ENCODE data around the gene RAI1. TPM values are rescaled to one million over a fixed set of nuclear protein-coding genes. Genes with fewer than 3 reads are reported as not detected.

RAI1 gene
- total and polyA plus RNA-seq, 2 of the 13 experiments (the other 11 are each of a cell fraction or from before 2014, with no cell fraction given) = 3.4 to 5.2 TPM

GRCh38 chr17:17710728-17711541 is 29.7 kb downstream of the RAI1 start (continued):
- TF ChIP-seq, protein P1, sequence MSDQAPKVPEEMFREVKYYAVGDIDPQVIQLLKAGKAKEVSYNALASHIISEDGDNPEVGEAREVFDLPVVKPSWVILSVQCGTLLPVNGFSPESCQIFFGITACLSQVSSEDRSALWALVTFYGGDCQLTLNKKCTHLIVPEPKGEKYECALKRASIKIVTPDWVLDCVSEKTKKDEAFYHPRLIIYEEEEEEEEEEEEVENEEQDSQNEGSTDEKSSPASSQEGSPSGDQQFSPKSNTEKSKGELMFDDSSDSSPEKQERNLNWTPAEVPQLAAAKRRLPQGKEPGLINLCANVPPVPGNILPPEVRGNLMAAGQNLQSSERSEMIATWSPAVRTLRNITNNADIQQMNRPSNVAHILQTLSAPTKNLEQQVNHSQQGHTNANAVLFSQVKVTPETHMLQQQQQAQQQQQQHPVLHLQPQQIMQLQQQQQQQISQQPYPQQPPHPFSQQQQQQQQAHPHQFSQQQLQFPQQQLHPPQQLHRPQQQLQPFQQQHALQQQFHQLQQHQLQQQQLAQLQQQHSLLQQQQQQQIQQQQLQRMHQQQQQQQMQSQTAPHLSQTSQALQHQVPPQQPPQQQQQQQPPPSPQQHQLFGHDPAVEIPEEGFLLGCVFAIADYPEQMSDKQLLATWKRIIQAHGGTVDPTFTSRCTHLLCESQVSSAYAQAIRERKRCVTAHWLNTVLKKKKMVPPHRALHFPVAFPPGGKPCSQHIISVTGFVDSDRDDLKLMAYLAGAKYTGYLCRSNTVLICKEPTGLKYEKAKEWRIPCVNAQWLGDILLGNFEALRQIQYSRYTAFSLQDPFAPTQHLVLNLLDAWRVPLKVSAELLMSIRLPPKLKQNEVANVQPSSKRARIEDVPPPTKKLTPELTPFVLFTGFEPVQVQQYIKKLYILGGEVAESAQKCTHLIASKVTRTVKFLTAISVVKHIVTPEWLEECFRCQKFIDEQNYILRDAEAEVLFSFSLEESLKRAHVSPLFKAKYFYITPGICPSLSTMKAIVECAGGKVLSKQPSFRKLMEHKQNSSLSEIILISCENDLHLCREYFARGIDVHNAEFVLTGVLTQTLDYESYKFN (CRISPR knock-in tag; conservative IDR thresholded peaks at IDR 0.05) = peak; percentile 84
- TF ChIP-seq RARG (CRISPR knock-in tag; IDR thresholded peaks at IDR 0.05; ENCODE audit: low read depth) = no peak
- no peak for TF ChIP-seq MBD4 (IDR thresholded peaks at IDR 0.05; ENCODE audit: borderline replicate concordance, low read length)
- no peak for TF ChIP-seq RFX1 (IDR thresholded peaks at IDR 0.05)
- peak; percentile 63; the same call in 1 of the 2 replicates for TF ChIP-seq RXRB (CRISPR knock-in tag; IDR thresholded peaks at IDR 0.05; ENCODE audit: borderline replicate concordance)
- TF ChIP-seq KAT2B (IDR thresholded peaks at IDR 0.05; ENCODE audit: borderline replicate concordance, low read depth, low read length) = no peak
- no peak for TF ChIP-seq XBP1 (CRISPR knock-in tag; IDR thresholded peaks at IDR 0.05)
- peak; percentile 79; the same call in 1 of the 2 replicates for TF ChIP-seq MTA1 (CRISPR knock-in tag; IDR thresholded peaks at IDR 0.05; ENCODE audit: borderline replicate concordance)
- peak; percentile 70; the same call in 1 of the 2 replicates for TF ChIP-seq ZNF230 (CRISPR knock-in tag; IDR thresholded peaks at IDR 0.05)
- no peak for TF ChIP-seq GLMP (CRISPR knock-in tag; IDR thresholded peaks at IDR 0.05; ENCODE audit: borderline replicate concordance)
- TF ChIP-seq PRMT3 (CRISPR knock-in tag; IDR thresholded peaks at IDR 0.05; ENCODE audit: borderline replicate concordance, low read depth) = no peak
- TF ChIP-seq HNRNPK (IDR thresholded peaks at IDR 0.05; ENCODE audit: low read depth, low read length, poor library complexity, severe bottlenecking) = no peak
- TF ChIP-seq MED8 (CRISPR knock-in tag; IDR thresholded peaks at IDR 0.05; ENCODE audit: insufficient replicate concordance) = no peak
- TF ChIP-seq BCL3 (CRISPR knock-in tag; IDR thresholded peaks at IDR 0.05) = no peak
- TF ChIP-seq ZSCAN25 (CRISPR knock-in tag; IDR thresholded peaks at IDR 0.05) = peak; percentile 86
- TF ChIP-seq, protein P2, sequence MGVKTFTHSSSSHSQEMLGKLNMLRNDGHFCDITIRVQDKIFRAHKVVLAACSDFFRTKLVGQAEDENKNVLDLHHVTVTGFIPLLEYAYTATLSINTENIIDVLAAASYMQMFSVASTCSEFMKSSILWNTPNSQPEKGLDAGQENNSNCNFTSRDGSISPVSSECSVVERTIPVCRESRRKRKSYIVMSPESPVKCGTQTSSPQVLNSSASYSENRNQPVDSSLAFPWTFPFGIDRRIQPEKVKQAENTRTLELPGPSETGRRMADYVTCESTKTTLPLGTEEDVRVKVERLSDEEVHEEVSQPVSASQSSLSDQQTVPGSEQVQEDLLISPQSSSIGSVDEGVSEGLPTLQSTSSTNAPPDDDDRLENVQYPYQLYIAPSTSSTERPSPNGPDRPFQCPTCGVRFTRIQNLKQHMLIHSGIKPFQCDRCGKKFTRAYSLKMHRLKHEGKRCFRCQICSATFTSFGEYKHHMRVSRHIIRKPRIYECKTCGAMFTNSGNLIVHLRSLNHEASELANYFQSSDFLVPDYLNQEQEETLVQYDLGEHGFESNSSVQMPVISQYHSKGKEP (CRISPR knock-in tag; IDR thresholded peaks at IDR 0.05) = no peak
- TF ChIP-seq CCDC6 (CRISPR knock-in tag; IDR thresholded peaks at IDR 0.05) = no peak
- peak; percentile 96 for TF ChIP-seq HOXD1 (CRISPR knock-in tag; IDR thresholded peaks at IDR 0.05)
- TF ChIP-seq PRPF4 (IDR thresholded peaks at IDR 0.05; ENCODE audit: low read depth, low read length, poor library complexity, severe bottlenecking) = no peak

Data from HepG2 (cell line).